ENCODE data around the gene MACROD2.
"Not testable (repeated sequence)": the region's sequence is repeated elsewhere in the genome, so short reads cannot be mapped to it uniquely, and the experiment has no call there.

MACROD2 gene

DNA sequence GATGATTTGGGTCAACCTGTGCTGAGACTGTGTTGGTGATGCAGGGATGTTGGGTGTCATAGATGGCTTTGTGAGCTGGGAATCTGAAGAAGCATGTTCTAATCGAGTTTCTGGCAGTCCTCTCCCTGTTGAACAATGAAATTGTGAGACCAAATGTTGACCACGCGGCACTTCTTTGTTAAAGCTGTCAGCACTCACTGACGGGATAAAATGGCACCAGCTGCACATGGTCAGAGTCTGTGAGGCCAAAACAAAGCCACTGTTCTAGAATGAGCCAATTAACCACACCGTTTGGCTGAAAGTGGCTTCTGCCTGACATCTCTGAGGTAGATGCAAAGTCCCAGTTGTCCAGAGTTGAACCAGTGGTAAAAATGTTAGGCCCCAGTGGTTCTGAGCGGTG is 2015.7 kb downstream of the MACROD2 start:
- TF ChIP-seq, protein P1, sequence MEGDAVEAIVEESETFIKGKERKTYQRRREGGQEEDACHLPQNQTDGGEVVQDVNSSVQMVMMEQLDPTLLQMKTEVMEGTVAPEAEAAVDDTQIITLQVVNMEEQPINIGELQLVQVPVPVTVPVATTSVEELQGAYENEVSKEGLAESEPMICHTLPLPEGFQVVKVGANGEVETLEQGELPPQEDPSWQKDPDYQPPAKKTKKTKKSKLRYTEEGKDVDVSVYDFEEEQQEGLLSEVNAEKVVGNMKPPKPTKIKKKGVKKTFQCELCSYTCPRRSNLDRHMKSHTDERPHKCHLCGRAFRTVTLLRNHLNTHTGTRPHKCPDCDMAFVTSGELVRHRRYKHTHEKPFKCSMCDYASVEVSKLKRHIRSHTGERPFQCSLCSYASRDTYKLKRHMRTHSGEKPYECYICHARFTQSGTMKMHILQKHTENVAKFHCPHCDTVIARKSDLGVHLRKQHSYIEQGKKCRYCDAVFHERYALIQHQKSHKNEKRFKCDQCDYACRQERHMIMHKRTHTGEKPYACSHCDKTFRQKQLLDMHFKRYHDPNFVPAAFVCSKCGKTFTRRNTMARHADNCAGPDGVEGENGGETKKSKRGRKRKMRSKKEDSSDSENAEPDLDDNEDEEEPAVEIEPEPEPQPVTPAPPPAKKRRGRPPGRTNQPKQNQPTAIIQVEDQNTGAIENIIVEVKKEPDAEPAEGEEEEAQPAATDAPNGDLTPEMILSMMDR (conservative IDR thresholded peaks at IDR 0.05; ENCODE audit: low read length), result no peak
- no peak overlapping the region for H3K4me3 ChIP-seq (ENCODE audit: low read length)
- no peak for DNase-seq (ENCODE audit: low read depth)

DNA sequence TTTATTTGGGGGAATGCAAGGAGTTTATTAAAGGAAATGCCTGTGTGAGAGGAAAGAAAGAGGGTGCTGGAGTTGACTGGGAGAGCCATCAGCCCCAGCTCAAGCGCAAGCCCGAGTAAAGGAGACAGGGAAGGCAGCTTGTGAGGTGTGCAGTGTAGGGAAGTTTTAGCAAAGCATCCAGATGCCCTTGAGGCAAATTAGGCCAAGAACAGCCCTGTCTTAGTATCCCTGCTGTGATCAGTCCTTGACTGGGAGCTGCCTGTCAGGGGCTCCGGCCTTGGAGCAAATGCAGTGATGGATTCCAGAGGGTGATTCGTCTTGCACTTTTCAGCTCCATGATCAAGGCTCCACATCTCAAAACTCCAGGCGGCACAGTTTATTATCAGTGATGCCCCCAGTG is 2016.2 kb downstream of the MACROD2 start:
- TF ChIP-seq, protein P1 (conservative IDR thresholded peaks at IDR 0.05; ENCODE audit: low read length), result no peak
- H3K4me3 ChIP-seq (ENCODE audit: low read length), result no peak overlapping the region
- no peak for DNase-seq (ENCODE audit: low read depth)

DNA sequence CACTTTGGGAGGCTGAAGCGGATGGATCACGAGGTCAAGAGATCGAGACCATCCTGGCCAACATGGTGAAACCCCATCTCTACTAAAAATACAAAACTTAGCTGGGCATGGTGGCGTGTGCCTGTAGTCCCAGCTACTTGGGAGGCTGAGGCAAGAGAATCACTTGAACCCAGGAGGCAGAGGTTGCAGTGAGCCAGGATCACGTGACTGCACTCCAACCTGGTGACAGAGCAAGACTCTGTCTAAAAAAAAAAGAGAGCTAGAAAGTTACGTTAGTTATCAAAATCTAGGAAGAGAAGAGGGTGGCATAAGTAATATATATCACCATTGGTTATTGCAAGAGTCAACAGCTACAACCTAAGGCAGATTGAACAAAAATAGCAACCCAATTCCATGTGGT is 2017.6 kb downstream of the MACROD2 start:
- DNase-seq (ENCODE audit: low read depth); H3K4me3 ChIP-seq (ENCODE audit: low read length): not testable (repeated sequence)

DNA sequence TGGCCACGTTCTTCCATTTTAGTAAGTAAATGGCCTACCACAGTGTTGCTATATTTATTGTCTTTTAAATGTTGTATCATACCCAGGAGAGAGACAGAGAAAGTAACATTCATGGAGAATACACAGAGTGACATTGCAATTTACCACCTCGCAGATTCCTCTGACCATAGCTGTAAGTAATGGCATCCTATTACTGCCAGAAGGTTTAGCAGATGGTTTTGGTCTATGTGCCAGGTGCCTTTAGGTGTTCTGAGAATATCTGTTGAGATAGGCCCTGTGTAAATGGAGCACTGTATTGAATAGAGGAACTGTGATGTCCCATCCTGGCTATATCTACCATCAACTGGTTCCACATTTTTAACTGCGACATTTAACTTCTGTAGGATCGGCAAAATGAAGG is 2018.3 kb downstream of the MACROD2 start:
- TF ChIP-seq, protein P1 (conservative IDR thresholded peaks at IDR 0.05; ENCODE audit: low read length), result no peak
- DNase-seq (ENCODE audit: low read depth), result no peak
- no peak overlapping the region for H3K4me3 ChIP-seq (ENCODE audit: low read length)

DNA sequence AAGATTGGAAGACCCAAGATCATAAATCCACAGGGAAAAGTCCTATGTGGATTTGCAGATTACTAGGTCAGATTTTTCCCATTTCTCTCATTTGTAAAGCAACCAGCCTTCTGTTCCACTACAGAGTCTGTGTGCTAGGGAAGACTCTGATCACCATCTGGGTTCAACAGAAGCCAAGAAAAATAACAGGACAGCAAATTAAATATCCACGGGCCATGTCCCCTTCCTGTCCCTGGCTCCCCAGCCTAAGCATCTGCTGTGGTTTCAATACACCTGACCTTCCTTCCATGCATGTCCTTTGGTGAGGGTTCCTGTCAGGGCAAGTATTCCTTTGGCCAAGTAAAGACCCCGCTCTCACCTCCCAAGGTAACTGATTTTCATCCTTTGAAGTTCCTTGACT is 2019.1 kb downstream of the MACROD2 start:
- no peak overlapping the region for H3K4me3 ChIP-seq (ENCODE audit: low read length)
- TF ChIP-seq, protein P1 (conservative IDR thresholded peaks at IDR 0.05; ENCODE audit: low read length), result no peak
- DNase-seq (ENCODE audit: low read depth), result no peak

DNA sequence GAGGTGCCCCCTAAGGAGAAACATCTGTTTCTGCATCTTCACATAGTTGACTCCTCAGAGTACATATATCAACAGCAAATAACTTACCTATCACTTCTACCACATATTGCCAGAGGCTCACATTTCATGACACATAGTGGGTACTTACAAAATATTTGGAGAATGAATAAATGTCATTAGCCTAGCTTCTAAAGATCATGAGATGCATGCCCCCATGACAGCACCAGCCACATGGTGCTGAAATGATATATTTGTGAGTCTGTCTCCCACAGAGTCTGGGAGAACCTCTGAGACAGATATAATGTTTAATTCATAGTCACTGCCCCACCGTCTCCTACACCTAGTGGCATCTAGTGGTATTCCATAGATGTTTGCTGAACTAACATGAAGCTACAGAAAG is 2022.3 kb downstream of the MACROD2 start:
- TF ChIP-seq, protein P1 (conservative IDR thresholded peaks at IDR 0.05; ENCODE audit: low read length), result no peak
- no peak overlapping the region for H3K4me3 ChIP-seq (ENCODE audit: low read length)
- no peak for DNase-seq (ENCODE audit: low read depth)

DNA sequence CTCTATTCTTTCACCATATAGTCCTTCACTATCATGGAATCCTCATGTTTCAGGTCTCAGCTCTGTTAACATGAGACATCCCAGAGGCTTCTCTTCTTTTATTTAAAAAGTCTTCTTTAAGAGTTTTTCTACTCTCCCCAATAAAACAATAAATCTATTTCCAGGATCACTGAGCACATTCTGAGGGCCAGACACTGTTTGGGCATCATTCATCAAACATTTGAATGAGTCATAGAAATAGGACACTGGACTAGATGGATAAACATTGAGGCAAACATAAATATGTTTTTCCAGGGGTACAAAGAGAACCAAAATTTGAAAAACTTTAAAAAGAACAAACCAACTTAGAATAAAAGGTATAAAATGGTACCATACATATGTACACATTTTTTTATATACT is 2023.6 kb downstream of the MACROD2 start:
- DNase-seq (ENCODE audit: low read depth), result no peak
- no peak overlapping the region for H3K4me3 ChIP-seq (ENCODE audit: low read length)
- TF ChIP-seq, protein P1 (conservative IDR thresholded peaks at IDR 0.05; ENCODE audit: low read length), result no peak

DNA sequence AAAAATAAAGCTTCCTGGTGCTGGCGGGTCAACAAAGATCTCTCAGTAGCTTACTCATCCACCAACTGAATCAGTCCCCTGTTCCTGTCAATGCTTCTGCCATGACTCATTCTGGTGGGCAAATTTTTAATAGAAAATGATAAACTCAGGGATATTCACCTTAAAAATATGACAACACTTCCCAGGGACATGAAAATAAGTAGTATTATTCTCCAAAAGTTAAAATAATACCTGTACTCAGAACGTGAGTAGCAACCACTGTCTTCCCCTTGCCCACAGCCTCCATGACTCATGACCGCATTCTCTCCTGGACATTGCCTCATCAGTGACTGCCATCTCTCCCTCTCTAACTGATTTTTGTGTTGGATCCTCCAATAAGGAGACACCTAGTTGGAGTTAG is 2025.7 kb downstream of the MACROD2 start:
- peak; percentile 9 for DNase-seq (ENCODE audit: low read depth)
- TF ChIP-seq, protein P1 (conservative IDR thresholded peaks at IDR 0.05; ENCODE audit: low read length), result no peak
- no peak overlapping the region for H3K4me3 ChIP-seq (ENCODE audit: low read length)
